HEK293 (cell line): ENCODE data around the gene SYT10.

ENCODE experiments used
- CTCF ChIA-PET: fragments of 350-600 bp; formaldehyde crosslinking; extraction: SDS; loops from one replicate; lab custom pipeline; 2021; ENCODE audit warnings: antibody characterized with exemption; lab: Yijun Ruan, JAX
- POLR2A ChIA-PET: fragments of 300-600 bp; formaldehyde crosslinking; extraction: SDS; loops from one replicate; lab custom pipeline; 2020; ENCODE audit warnings: antibody characterized with exemption, inconsistent platforms; lab: Yijun Ruan, JAX
- H3K27ac ChIP-seq: fragments of 200-500 bp; sonication (Bioruptor generic); 2 replicates; pipeline ENCODE4 v1.5.1; 2014; ENCODE audit warnings: low read depth, low read length, control low read depth, inconsistent platforms; ENCODE audit errors: extremely low read depth
- H3K36me3 ChIP-seq, 2 experiments: fragments of 200-500 bp in 1 of 2; sonication (Bioruptor generic) in 1 of 2; 1 replicate in 1 of 2; 2 replicates in 1 of 2; pipeline ENCODE4 v1.5.1; 2014 to 2017; ENCODE audit warnings: inconsistent platforms in 2 of 2, low read length in 2 of 2; ENCODE audit not compliant: control insufficient read depth in 2 of 2, insufficient read depth in 1 of 2
- H3K4me1 ChIP-seq: fragments of 200-500 bp; sonication (Bioruptor generic); 2 replicates; pipeline ENCODE4 v1.5.1; 2014; ENCODE audit warnings: mild to moderate bottlenecking, low read length, inconsistent platforms; ENCODE audit not compliant: control insufficient read depth, insufficient read depth
- H3K4me3 ChIP-seq: 2 replicates; pipeline ENCODE4 v1.5.1; 2011; ENCODE audit warnings: low read depth, mild to moderate bottlenecking, control low read depth, low read length, moderate library complexity
- H3K9me3 ChIP-seq: fragments of 200-500 bp; sonication (Bioruptor generic); 2 replicates; pipeline ENCODE4 v1.5.1; 2014; ENCODE audit warnings: low read depth, low read length, inconsistent platforms; ENCODE audit not compliant: control insufficient read depth, insufficient read depth
- GFI1B ChIP-seq: fragments of 450-650 bp; formaldehyde crosslinking; IDR thresholded peaks from 2 replicates; pipeline ENCODE4 v1.5.1; 2016; ENCODE audit warnings: missing biosample characterization, missing genetic modification characterization
- MYNN ChIP-seq: fragments of 450-650 bp; formaldehyde crosslinking; IDR thresholded peaks from 2 replicates; pipeline ENCODE4 v1.5.1; 2016; ENCODE audit warnings: missing biosample characterization, missing genetic modification characterization, borderline replicate concordance
- SCRT1 ChIP-seq: fragments of 450-650 bp; formaldehyde crosslinking; IDR thresholded peaks from 2 replicates; pipeline ENCODE4 v1.5.1; 2016; ENCODE audit warnings: missing biosample characterization, missing genetic modification characterization, borderline replicate concordance
- SCRT2 ChIP-seq: fragments of 450-650 bp; formaldehyde crosslinking; IDR thresholded peaks from 2 replicates; pipeline ENCODE4 v1.5.1; 2016; ENCODE audit warnings: missing biosample characterization, missing genetic modification characterization
- ZEB2 ChIP-seq: fragments of 450-650 bp; formaldehyde crosslinking; IDR thresholded peaks from 2 replicates; pipeline ENCODE4 v1.5.1; 2016; ENCODE audit warnings: missing biosample characterization, missing genetic modification characterization
- ZNF10 ChIP-seq: fragments of 450-650 bp; formaldehyde crosslinking; IDR thresholded peaks from 2 replicates; pipeline ENCODE4 v1.5.1; 2017; ENCODE audit warnings: missing biosample characterization, missing genetic modification characterization
- ZNF133 ChIP-seq: fragments of 450-650 bp; formaldehyde crosslinking; IDR thresholded peaks from 2 replicates; pipeline ENCODE4 v1.5.1; 2016; ENCODE audit warnings: missing biosample characterization, missing genetic modification characterization
- ZNF138 ChIP-seq: fragments of 450-650 bp; formaldehyde crosslinking; IDR thresholded peaks from 2 replicates; pipeline ENCODE4 v1.5.1; 2016; ENCODE audit warnings: missing biosample characterization, missing genetic modification characterization, borderline replicate concordance
- ZNF311 ChIP-seq: fragments of 450-650 bp; formaldehyde crosslinking; IDR thresholded peaks from 2 replicates; pipeline ENCODE4 v1.5.1; 2017; ENCODE audit warnings: missing biosample characterization, missing genetic modification characterization, borderline replicate concordance
- ZNF394 ChIP-seq: fragments of 450-650 bp; formaldehyde crosslinking; IDR thresholded peaks from 2 replicates; pipeline ENCODE4 v1.5.1; 2016; ENCODE audit warnings: missing biosample characterization, missing genetic modification characterization, mild to moderate bottlenecking, moderate library complexity, borderline replicate concordance
- ZNF404 ChIP-seq: fragments of 450-650 bp; formaldehyde crosslinking; IDR thresholded peaks from 2 replicates; pipeline ENCODE4 v1.5.1; 2017; ENCODE audit warnings: missing biosample characterization, missing genetic modification characterization
- ZNF510 ChIP-seq: fragments of 450-650 bp; formaldehyde crosslinking; IDR thresholded peaks from 2 replicates; pipeline ENCODE4 v1.5.1; 2018; ENCODE audit warnings: mild to moderate bottlenecking, missing genetic modification characterization, missing biosample characterization; ENCODE audit not compliant: insufficient replicate concordance
- ZNF521 ChIP-seq: fragments of 450-650 bp; formaldehyde crosslinking; IDR thresholded peaks from 2 replicates; pipeline ENCODE4 v1.5.1; 2017; ENCODE audit warnings: missing biosample characterization, mild to moderate bottlenecking, missing genetic modification characterization
- ZNF558 ChIP-seq: fragments of 450-650 bp; formaldehyde crosslinking; IDR thresholded peaks from 2 replicates; pipeline ENCODE4 v1.5.1; 2016; ENCODE audit warnings: missing biosample characterization, missing genetic modification characterization
- ZNF561 ChIP-seq: fragments of 450-650 bp; IDR thresholded peaks from 2 replicates; pipeline ENCODE4 v1.5.1; 2018; ENCODE audit warnings: missing biosample characterization, missing genetic modification characterization, borderline replicate concordance
- ZNF654 ChIP-seq: fragments of 450-650 bp; formaldehyde crosslinking; IDR thresholded peaks from 2 replicates; pipeline ENCODE4 v1.5.1; 2016; ENCODE audit warnings: low read depth, missing biosample characterization, missing genetic modification characterization
- ZNF785 ChIP-seq: fragments of 450-650 bp; formaldehyde crosslinking; IDR thresholded peaks from 2 replicates; pipeline ENCODE4 v1.5.1; 2016; ENCODE audit warnings: missing biosample characterization, missing genetic modification characterization
- ZSCAN16 ChIP-seq: fragments of 450-650 bp; formaldehyde crosslinking; IDR thresholded peaks from 2 replicates; pipeline ENCODE4 v1.5.1; 2016; ENCODE audit warnings: missing biosample characterization, missing genetic modification characterization
- ZSCAN30 ChIP-seq: fragments of 450-650 bp; IDR thresholded peaks from 2 replicates; pipeline ENCODE4 v1.5.1; 2018; ENCODE audit warnings: missing biosample characterization, mild to moderate bottlenecking, missing genetic modification characterization, moderate library complexity
- ZXDB ChIP-seq: fragments of 450-650 bp; formaldehyde crosslinking; IDR thresholded peaks from 2 replicates; pipeline ENCODE4 v1.5.1; 2016; ENCODE audit warnings: missing biosample characterization, missing genetic modification characterization
- TF ChIP-seq, protein P1 (sequence below): fragments of 450-650 bp; formaldehyde crosslinking; optimal IDR thresholded peaks from 2 replicates; pipeline ENCODE3; 2016; ENCODE audit warnings: missing biosample characterization, mild to moderate bottlenecking, missing genetic modification characterization
- TF ChIP-seq, protein P2 (sequence below): fragments of 450-650 bp; formaldehyde crosslinking; IDR thresholded peaks from 2 replicates; pipeline ENCODE4 v1.5.1; 2016; ENCODE audit warnings: missing biosample characterization, missing genetic modification characterization
- TF ChIP-seq, protein P3 (sequence below): fragments of 450-650 bp; formaldehyde crosslinking; IDR thresholded peaks from 2 replicates; pipeline ENCODE4 v1.5.1; 2016; ENCODE audit warnings: missing biosample characterization, missing genetic modification characterization
- TF ChIP-seq, protein P4 (sequence below): fragments of 450-650 bp; formaldehyde crosslinking; IDR thresholded peaks from 2 replicates; pipeline ENCODE4 v1.5.1; 2016; ENCODE audit warnings: missing biosample characterization, missing genetic modification characterization, low read depth
- TF ChIP-seq, protein P5 (sequence below): fragments of 450-650 bp; formaldehyde crosslinking; IDR thresholded peaks from 2 replicates; pipeline ENCODE4 v1.5.1; 2016; ENCODE audit warnings: missing biosample characterization, missing genetic modification characterization

SYT10 gene

DNA sequence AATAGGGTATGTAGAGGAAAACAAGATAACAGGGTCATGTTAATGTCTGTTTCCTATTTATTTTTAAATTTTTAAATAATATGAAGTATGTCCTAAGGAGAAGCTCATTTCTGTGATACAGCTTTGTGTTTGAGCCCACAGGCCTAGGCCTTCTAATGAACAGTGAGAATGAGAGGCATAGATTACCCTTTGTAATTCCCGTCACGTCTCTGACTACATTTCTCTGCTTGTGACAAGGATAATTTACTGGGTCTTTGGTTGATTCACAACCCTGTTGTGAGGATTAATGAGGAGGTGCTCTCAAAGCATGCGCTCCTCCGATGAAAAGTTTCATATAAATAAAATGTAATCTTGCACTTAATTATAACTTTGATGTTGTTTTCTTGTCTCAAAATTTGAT, 56.1 kb downstream of the SYT10 start:
- Histone ChIP-seq H3K4me3 (no peak overlapping the region), H3K9me3 (no peaks in the 10 kb centered on the region)
- TF ChIP-seq ZNF311 (tag by site-specific recombination): no peak
- TF ChIP-seq SCRT1 (tag by site-specific recombination): no peak
- TF ChIP-seq, protein P1, sequence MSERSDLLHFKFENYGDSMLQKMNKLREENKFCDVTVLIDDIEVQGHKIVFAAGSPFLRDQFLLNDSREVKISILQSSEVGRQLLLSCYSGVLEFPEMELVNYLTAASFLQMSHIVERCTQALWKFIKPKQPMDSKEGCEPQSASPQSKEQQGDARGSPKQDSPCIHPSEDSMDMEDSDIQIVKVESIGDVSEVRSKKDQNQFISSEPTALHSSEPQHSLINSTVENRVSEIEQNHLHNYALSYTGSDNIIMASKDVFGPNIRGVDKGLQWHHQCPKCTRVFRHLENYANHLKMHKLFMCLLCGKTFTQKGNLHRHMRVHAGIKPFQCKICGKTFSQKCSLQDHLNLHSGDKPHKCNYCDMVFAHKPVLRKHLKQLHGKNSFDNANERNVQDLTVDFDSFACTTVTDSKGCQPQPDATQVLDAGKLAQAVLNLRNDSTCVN (tag by site-specific recombination): no peak
- TF ChIP-seq, protein P2, sequence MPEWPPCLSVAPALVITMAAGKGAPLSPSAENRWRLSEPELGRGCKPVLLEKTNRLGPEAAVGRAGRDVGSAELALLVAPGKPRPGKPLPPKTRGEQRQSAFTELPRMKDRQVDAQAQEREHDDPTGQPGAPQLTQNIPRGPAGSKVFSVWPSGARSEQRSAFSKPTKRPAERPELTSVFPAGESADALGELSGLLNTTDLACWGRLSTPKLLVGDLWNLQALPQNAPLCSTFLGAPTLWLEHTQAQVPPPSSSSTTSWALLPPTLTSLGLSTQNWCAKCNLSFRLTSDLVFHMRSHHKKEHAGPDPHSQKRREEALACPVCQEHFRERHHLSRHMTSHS (tag by site-specific recombination): no peak
- TF ChIP-seq ZEB2 (tag by site-specific recombination): no peak
- TF ChIP-seq, protein P3, sequence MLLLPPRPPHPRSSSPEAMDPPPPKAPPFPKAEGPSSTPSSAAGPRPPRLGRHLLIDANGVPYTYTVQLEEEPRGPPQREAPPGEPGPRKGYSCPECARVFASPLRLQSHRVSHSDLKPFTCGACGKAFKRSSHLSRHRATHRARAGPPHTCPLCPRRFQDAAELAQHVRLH (tag by site-specific recombination): no peak
- TF ChIP-seq ZSCAN30 (tag by site-specific recombination): no peak
- TF ChIP-seq, all 188 proteins: peak for 0
- CTCF ChIA-PET: no interaction called here
- no peaks in the 10 kb centered on the region for H3K36me3 ChIP-seq
- no peaks in the 10 kb centered on the region for H3K4me1 ChIP-seq
- POLR2A ChIA-PET: no interaction called here
- H3K27ac ChIP-seq: no peak overlapping the region

DNA sequence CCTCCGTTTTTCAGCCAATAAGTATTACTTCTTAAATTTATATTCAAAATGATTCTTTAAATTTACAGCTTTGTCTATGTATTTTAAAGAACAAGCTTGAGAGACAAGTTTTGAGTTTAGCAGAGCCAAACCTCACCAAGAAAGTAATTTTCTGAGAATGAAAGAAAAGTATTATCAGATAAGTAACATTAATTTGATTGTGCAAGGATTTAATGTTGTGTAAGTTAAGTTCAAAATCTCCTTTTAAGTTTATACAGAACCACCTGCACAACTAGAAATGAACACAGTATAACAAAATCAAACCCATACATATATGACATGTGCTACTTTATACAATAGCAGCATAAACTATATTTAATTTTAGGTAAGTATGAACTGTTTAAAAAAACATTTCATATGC, 63.5 kb downstream of the SYT10 start:
- Histone ChIP-seq H3K27ac (no peak overlapping the region), H3K4me1 (no peaks in the 10 kb centered on the region), H3K4me3 (no peak overlapping the region), H3K36me3 (no peaks in the 10 kb centered on the region), H3K9me3 (no peaks in the 10 kb centered on the region)
- CTCF ChIA-PET: no interaction called here
- TF ChIP-seq ZXDB (tag by site-specific recombination): no peak
- TF ChIP-seq ZNF785 (tag by site-specific recombination): no peak
- no peak for TF ChIP-seq ZNF10
- TF ChIP-seq, protein P4, sequence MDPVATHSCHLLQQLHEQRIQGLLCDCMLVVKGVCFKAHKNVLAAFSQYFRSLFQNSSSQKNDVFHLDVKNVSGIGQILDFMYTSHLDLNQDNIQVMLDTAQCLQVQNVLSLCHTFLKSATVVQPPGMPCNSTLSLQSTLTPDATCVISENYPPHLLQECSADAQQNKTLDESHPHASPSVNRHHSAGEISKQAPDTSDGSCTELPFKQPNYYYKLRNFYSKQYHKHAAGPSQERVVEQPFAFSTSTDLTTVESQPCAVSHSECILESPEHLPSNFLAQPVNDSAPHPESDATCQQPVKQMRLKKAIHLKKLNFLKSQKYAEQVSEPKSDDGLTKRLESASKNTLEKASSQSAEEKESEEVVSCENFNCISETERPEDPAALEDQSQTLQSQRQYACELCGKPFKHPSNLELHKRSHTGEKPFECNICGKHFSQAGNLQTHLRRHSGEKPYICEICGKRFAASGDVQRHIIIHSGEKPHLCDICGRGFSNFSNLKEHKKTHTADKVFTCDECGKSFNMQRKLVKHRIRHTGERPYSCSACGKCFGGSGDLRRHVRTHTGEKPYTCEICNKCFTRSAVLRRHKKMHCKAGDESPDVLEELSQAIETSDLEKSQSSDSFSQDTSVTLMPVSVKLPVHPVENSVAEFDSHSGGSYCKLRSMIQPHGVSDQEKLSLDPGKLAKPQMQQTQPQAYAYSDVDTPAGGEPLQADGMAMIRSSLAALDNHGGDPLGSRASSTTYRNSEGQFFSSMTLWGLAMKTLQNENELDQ (tag by site-specific recombination): no peak
- TF ChIP-seq ZNF561: no peak
- TF ChIP-seq ZNF138: no peak
- no peak for TF ChIP-seq SCRT2 (tag by site-specific recombination)
- TF ChIP-seq ZNF404 (tag by site-specific recombination): no peak
- no peak for TF ChIP-seq ZNF654 (tag by site-specific recombination)
- TF ChIP-seq, protein P5, sequence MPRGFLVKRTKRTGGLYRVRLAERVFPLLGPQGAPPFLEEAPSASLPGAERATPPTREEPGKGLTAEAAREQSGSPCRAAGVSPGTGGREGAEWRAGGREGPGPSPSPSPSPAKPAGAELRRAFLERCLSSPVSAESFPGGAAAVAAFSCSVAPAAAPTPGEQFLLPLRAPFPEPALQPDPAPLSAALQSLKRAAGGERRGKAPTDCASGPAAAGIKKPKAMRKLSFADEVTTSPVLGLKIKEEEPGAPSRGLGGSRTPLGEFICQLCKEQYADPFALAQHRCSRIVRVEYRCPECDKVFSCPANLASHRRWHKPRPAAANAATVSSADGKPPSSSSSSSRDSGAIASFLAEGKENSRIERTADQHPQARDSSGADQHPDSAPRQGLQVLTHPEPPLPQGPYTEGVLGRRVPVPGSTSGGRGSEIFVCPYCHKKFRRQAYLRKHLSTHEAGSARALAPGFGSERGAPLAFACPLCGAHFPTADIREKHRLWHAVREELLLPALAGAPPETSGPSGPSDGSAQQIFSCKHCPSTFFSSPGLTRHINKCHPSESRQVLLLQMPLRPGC (tag by site-specific recombination): no peak
- POLR2A ChIA-PET: no interaction called here

DNA sequence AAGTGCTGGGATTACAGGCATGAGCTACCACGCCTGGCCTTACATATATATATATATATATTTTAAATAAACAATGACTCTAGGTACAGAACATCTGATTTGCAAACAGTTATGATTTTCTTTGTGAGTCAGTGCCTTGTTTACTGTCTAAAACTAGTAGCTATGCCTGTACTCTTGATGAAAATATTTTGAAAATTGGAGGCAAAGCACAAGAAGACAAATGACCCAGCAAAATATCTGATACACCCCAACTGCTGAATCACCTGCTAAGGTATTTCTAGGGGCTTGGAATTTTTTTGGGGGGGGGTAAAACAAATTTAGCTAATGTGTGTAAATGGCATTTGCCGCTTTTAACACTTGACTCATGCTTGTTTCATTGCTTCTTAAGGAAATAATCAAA, 69.3 kb downstream of the SYT10 start:
- TF ChIP-seq GFI1B (tag by site-specific recombination): no peak
- TF ChIP-seq ZNF521 (tag by site-specific recombination): no peak
- no peak for TF ChIP-seq ZSCAN16 (tag by site-specific recombination)
- no peak for TF ChIP-seq ZNF404 (tag by site-specific recombination)
- no peak for TF ChIP-seq ZNF133
- no peak for TF ChIP-seq ZNF558 (tag by site-specific recombination)
- no peak for TF ChIP-seq ZNF510 (tag by site-specific recombination)
- TF ChIP-seq MYNN (tag by site-specific recombination): no peak
- no peak for TF ChIP-seq ZNF394 (tag by site-specific recombination)
- TF ChIP-seq, all 188 proteins: peak for 0
- CTCF ChIA-PET: no interaction called here
- Histone ChIP-seq H3K4me3 (no peak overlapping the region), H3K27ac (no peak overlapping the region), H3K36me3 (no peaks in the 10 kb centered on the region), H3K4me1 (no peaks in the 10 kb centered on the region), H3K9me3 (no peaks in the 10 kb centered on the region)
- POLR2A ChIA-PET: no interaction called here
